Measurements from ENCODE around the gene GID4.

GID4 gene

GRCh38 chr17:17998934-17999333 is 40.3 kb upstream of the GID4 start:
- Histone ChIP-seq H4K20me1 (ENCODE audit: insufficient read depth, low read length, poor library complexity, severe bottlenecking) (no peaks in the 10 kb centered on the region), H3K36me3 (ENCODE audit: insufficient read depth, low read length) (no peaks in the 10 kb centered on the region), H3K4me2 (ENCODE audit: low read depth, low read length, poor library complexity, severe bottlenecking) (no peak overlapping the region), H3F3A (ENCODE audit: low read depth) (no peaks in the 10 kb centered on the region), H3K79me2 (ENCODE audit: insufficient read depth, low read length) (no peaks in the 10 kb centered on the region), H3K27me3 (ENCODE audit: insufficient read depth, low read length, poor library complexity, severe bottlenecking) (no peaks in the 10 kb centered on the region), H3K4me1 (ENCODE audit: insufficient read depth, low read length, poor library complexity, severe bottlenecking) (no peaks in the 10 kb centered on the region), H3K9me3 (ENCODE audit: insufficient read depth, low read depth, low read length) (no peaks in the 10 kb centered on the region), H2AFZ (ENCODE audit: low read length) (no peak overlapping the region), H3K9ac (ENCODE audit: low read depth, low read length, poor library complexity, severe bottlenecking) (no peak overlapping the region), H3K9me2 (replicated peaks; ENCODE audit: low read depth, low read length) (no peaks in the 10 kb centered on the region), H3K4me3 (ENCODE audit: low read length, poor library complexity, severe bottlenecking) (no peak overlapping the region)
- TF ChIP-seq CTCF (conservative IDR thresholded peaks at IDR 0.05; ENCODE audit: low read length) (no peak), EZH2phosphoT487 (IDR thresholded peaks at IDR 0.05; ENCODE audit: borderline replicate concordance) (no peak)

- Histone ChIP-seq H3K4me2 (ENCODE audit: low read depth, low read length, poor library complexity, severe bottlenecking) (no peak overlapping the region), H4K20me1 (ENCODE audit: insufficient read depth, low read length, poor library complexity, severe bottlenecking) (no peaks in the 10 kb centered on the region)
These were observed 39.7 kb upstream of the GID4 start for GRCh38 chr17:17999364-18000029.

GRCh38 chr17:18000030-18000408 is 39.2 kb upstream of the GID4 start:
- H3K79me2 ChIP-seq (ENCODE audit: insufficient read depth, low read length): no peaks in the 10 kb centered on the region
- H3K9me2 ChIP-seq (replicated peaks; ENCODE audit: low read depth, low read length): no peaks in the 10 kb centered on the region
- no peaks in the 10 kb centered on the region for H3K27me3 ChIP-seq (ENCODE audit: insufficient read depth, low read length, poor library complexity, severe bottlenecking)
- TF ChIP-seq CTCF (conservative IDR thresholded peaks at IDR 0.05; ENCODE audit: low read length): no peak
- no peak for TF ChIP-seq EZH2phosphoT487 (IDR thresholded peaks at IDR 0.05; ENCODE audit: borderline replicate concordance)
- no peaks in the 10 kb centered on the region for H3F3A ChIP-seq (ENCODE audit: low read depth)
- no peak overlapping the region for H2AFZ ChIP-seq (ENCODE audit: low read length)
- H4K20me1 ChIP-seq (ENCODE audit: insufficient read depth, low read length, poor library complexity, severe bottlenecking): no peaks in the 10 kb centered on the region
- no peak overlapping the region for H3K4me2 ChIP-seq (ENCODE audit: low read depth, low read length, poor library complexity, severe bottlenecking)
- H3K4me1 ChIP-seq (ENCODE audit: insufficient read depth, low read length, poor library complexity, severe bottlenecking): no peaks in the 10 kb centered on the region
- no peak overlapping the region for H3K4me3 ChIP-seq (ENCODE audit: low read length, poor library complexity, severe bottlenecking)
- H3K36me3 ChIP-seq (ENCODE audit: insufficient read depth, low read length): no peaks in the 10 kb centered on the region
- H3K9me3 ChIP-seq (ENCODE audit: insufficient read depth, low read depth, low read length): no peaks in the 10 kb centered on the region
- no peak overlapping the region for H3K9ac ChIP-seq (ENCODE audit: low read depth, low read length, poor library complexity, severe bottlenecking)

More at GRCh38 chr17:17999364-18000029, 39.7 kb upstream of the GID4 start:
- no peaks in the 10 kb centered on the region for H3K9me3 ChIP-seq (ENCODE audit: insufficient read depth, low read depth, low read length)
- H2AFZ ChIP-seq (ENCODE audit: low read length): no peak overlapping the region
- no peaks in the 10 kb centered on the region for H3K36me3 ChIP-seq (ENCODE audit: insufficient read depth, low read length)
- no peaks in the 10 kb centered on the region for H3K27me3 ChIP-seq (ENCODE audit: insufficient read depth, low read length, poor library complexity, severe bottlenecking)
- no peak overlapping the region for H3K4me3 ChIP-seq (ENCODE audit: low read length, poor library complexity, severe bottlenecking)
- H3K79me2 ChIP-seq (ENCODE audit: insufficient read depth, low read length): no peaks in the 10 kb centered on the region
- no peaks in the 10 kb centered on the region for H3K9me2 ChIP-seq (replicated peaks; ENCODE audit: low read depth, low read length)
- no peak for TF ChIP-seq EZH2phosphoT487 (IDR thresholded peaks at IDR 0.05; ENCODE audit: borderline replicate concordance)
- no peak for TF ChIP-seq CTCF (conservative IDR thresholded peaks at IDR 0.05; ENCODE audit: low read length)
- H3F3A ChIP-seq (ENCODE audit: low read depth): no peaks in the 10 kb centered on the region
- H3K4me1 ChIP-seq (ENCODE audit: insufficient read depth, low read length, poor library complexity, severe bottlenecking): no peaks in the 10 kb centered on the region
- no peak overlapping the region for H3K9ac ChIP-seq (ENCODE audit: low read depth, low read length, poor library complexity, severe bottlenecking)

Measured in Loucy (cell line).